ENCODE measurements around the gene ADARB1. TPM values are rescaled to one million over a fixed set of nuclear protein-coding genes. Genes with fewer than 3 reads are reported as not detected.

ADARB1 gene
- total RNA-seq, 1 donor from 2014 or later = 14.0 TPM

DNA sequence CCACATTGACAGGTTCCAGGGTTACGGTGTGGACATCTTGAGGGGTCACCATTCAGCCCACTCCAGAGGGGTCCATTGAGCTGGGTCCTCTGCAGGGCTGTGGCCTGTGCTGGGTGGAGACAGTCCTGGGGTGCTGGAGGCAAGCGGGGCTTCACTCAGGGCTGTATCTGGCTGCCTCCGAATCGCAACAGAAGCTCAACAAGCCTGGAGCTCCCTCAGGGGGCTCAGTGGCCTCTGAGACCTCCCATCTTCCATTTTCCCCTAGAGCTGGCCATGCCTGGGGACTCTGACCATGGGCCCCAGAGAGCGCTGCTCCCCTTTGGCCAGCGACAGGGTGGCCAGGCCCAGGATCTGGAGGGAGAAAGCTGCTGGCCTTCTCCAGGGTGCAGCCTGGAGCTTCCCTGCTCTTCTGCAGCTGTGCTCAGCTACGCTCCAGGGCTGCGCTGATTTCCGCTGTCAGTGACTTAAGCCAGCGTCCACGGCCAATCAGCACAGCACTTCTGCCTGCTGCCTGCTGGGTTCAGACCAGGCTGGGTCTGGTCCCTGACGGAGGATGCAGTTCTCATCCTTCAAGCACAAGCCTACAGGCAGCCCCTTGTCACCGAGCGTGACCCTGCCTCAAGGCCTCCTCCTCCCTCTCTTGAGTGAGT lies 45.0 kb upstream of the ADARB1 start:
- FAIRE-seq = no peak

DNA sequence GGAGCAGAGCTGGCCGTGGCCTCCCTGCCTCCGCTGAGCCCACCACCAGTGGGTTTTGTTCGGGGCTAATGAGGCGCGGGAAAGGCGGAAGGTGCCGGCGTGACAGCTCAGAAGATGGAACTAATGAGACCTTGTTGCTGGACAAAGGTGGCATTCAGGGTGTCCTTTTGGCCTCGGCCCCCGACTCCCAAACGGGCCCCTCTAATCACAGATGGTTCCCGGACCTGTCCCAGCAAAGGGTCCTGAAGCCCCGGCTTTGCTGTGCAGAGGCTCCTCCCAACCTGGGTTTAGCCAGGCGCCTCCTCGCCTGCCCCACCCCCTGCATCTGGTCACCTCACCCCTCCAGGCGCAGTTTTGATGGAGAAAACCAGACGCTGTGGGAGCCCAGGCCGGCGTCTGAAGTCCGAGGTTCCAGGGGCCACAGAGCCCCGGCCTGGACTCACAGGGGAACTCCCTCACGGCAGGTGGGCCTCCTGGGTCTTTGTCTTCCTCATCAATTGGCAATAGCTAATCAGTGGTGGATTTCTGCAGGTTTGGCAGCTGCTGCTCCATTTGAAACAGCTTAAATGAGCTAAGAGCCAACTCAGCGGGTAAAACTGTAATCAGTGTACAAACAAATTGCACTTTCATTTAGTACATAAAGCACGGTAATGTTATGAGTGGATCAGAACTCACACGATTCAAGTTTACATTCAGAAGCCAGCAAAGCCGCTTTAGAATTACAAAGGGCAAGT lies 44.3 kb upstream of the ADARB1 start:
- no peak for FAIRE-seq

More for the DNA sequence above, 45.0 kb upstream of the ADARB1 start:
- TF ChIP-seq, protein P1, sequence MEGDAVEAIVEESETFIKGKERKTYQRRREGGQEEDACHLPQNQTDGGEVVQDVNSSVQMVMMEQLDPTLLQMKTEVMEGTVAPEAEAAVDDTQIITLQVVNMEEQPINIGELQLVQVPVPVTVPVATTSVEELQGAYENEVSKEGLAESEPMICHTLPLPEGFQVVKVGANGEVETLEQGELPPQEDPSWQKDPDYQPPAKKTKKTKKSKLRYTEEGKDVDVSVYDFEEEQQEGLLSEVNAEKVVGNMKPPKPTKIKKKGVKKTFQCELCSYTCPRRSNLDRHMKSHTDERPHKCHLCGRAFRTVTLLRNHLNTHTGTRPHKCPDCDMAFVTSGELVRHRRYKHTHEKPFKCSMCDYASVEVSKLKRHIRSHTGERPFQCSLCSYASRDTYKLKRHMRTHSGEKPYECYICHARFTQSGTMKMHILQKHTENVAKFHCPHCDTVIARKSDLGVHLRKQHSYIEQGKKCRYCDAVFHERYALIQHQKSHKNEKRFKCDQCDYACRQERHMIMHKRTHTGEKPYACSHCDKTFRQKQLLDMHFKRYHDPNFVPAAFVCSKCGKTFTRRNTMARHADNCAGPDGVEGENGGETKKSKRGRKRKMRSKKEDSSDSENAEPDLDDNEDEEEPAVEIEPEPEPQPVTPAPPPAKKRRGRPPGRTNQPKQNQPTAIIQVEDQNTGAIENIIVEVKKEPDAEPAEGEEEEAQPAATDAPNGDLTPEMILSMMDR (IDR thresholded peaks at IDR 0.05; ENCODE audit: insufficient read depth, low read length, severe bottlenecking) = no peak
- DNase-seq (ENCODE audit: low read depth) = no peak
- peaks cover 3% of the 10 kb centered on the region for H3K27me3 ChIP-seq (ENCODE audit: control insufficient read depth, insufficient read depth, low read length)
- H3K36me3 ChIP-seq (ENCODE audit: control insufficient read depth, insufficient read depth, low read length) = no peaks in the 10 kb centered on the region
- H3K4me3 ChIP-seq (ENCODE audit: low read depth, low read length) = no peak overlapping the region

DNA sequence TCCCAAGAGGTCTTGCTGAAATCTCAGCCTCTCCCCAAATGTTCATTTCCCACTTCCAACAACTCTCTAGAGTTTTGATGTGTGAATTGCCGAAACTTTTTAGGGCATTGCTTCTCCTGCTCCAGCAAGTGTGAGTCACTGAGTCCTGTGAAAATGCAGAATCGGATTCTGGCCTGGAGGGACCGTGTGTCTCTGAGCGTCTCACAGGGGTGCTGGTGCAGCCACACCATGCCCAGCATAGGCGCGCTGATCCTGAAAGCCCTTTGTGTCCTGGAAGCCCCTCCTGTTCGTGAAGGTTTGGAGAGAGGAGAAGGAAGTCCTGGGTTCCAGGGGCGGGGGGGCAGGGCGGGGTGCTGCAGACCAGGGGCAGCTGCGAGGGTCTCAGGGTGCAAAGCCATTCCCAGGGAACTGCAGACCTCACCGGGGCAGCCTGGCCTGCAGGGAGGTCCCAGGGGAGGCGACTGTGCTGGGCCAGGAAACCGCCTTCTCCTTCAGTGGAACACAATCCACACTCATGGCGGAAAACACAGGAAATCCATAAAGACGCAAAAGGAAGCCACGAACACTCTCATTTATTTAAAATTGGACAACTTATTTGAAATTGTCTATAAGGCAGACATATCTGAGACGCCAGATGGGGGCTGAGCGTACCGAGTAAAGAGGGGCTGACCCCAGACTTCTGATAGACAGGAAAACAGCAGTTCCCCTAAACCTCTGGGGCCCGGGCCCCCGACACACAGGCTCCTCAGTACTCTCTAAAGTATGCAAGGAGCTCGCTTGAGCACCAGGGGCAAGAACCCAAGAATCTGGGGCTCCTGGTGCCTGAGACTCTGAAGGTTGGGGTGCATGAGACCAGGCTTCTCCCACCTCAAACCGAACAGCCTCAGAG lies 43.5 kb upstream of the ADARB1 start:
- H3K36me3 ChIP-seq (ENCODE audit: control insufficient read depth, insufficient read depth, low read length) = no peaks in the 10 kb centered on the region
- DNase-seq (ENCODE audit: low read depth) = no peak
- no peak for FAIRE-seq
- H3K4me3 ChIP-seq (ENCODE audit: low read depth, low read length) = no peak overlapping the region
- TF ChIP-seq, protein P1 (IDR thresholded peaks at IDR 0.05; ENCODE audit: insufficient read depth, low read length, severe bottlenecking) = no peak
- H3K27me3 ChIP-seq (ENCODE audit: control insufficient read depth, insufficient read depth, low read length) = peaks cover 3% of the 10 kb centered on the region

More for the DNA sequence above, 44.3 kb upstream of the ADARB1 start:
- Histone ChIP-seq H3K4me3 (ENCODE audit: low read depth, low read length) (no peak overlapping the region), H3K27me3 (ENCODE audit: control insufficient read depth, insufficient read depth, low read length) (peaks cover 3% of the 10 kb centered on the region), H3K36me3 (ENCODE audit: control insufficient read depth, insufficient read depth, low read length) (no peaks in the 10 kb centered on the region)
- no peak for DNase-seq (ENCODE audit: low read depth)
- TF ChIP-seq, protein P1 (IDR thresholded peaks at IDR 0.05; ENCODE audit: insufficient read depth, low read length, severe bottlenecking) = no peak

DNA sequence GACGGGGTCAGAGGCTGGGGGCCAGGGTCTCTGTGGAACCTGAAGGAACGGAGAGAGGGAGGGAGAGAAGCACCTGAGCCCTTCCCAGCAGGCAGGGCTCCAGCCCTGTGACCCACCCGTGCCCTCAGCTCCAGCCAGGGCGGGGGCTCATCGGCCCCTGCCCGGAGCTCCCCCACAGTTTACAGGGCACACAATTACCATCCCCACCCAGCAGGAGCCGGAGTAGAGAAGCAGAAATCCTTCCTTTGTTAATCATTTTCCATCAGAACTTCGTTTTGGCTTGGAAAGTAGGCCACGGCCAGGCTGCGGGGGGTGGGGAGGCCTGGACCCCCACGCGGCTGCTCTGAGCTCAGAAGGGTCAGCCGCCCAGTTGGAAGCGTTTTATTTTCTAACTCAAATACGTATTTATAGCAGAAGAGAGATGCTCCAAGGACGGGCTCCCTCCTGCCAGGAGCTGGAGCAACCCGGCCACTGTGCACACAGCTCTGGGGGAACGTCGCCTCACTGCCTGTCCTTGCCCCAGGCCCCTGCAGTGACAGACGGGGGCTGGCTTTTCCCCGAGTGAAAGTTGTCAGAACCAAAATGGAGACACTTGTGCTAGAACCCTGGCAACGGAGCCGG lies 42.7 kb upstream of the ADARB1 start:
- Histone ChIP-seq H3K4me3 (ENCODE audit: low read depth, low read length) (no peak overlapping the region), H3K27me3 (ENCODE audit: control insufficient read depth, insufficient read depth, low read length) (peaks cover 3% of the 10 kb centered on the region), H3K36me3 (ENCODE audit: control insufficient read depth, insufficient read depth, low read length) (no peaks in the 10 kb centered on the region)
- FAIRE-seq (no peak), DNase-seq (ENCODE audit: low read depth) (no peak)
- TF ChIP-seq, protein P1 (IDR thresholded peaks at IDR 0.05; ENCODE audit: insufficient read depth, low read length, severe bottlenecking) = no peak

DNA sequence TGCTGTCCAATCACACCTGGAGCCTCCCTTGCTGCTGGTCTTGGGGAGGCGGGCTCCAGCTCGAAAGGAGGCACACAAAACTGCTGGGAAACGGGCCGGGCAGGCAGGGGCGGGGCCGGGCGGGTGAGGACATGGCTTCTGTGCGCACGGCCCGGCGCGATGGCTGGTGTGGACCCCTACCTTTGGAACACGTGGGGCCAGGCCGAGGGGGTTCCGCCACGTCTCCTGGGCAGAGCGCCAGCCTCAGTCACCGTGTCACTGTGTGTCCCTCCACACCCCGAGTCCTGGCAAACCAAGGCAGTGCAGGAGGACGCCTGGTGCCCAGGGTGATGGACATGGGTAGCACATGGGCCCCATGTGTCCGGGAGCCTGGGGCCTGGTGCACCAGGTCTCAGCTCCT lies 42.0 kb upstream of the ADARB1 start:
- H3K4me3 ChIP-seq (ENCODE audit: low read depth, low read length) = no peak overlapping the region
- TF ChIP-seq, protein P1 (IDR thresholded peaks at IDR 0.05; ENCODE audit: insufficient read depth, low read length, severe bottlenecking) = no peak
- FAIRE-seq = peak; percentile 32
- no peak for DNase-seq (ENCODE audit: low read depth)
- H3K27me3 ChIP-seq (ENCODE audit: control insufficient read depth, insufficient read depth, low read length) = peaks cover 3% of the 10 kb centered on the region
- no peaks in the 10 kb centered on the region for H3K36me3 ChIP-seq (ENCODE audit: control insufficient read depth, insufficient read depth, low read length)

All from bronchial epithelial cell (primary cell).